Measurements from ENCODE around the gene ATRNL1. TPM values are rescaled to one million over a fixed set of nuclear protein-coding genes. Genes with fewer than 3 reads are reported as not detected.

Gene ATRNL1
- total RNA-seq, 6 experiments from 2014 or later: 0.08 to 0.23 (median 0.09) TPM; not detected in 3

GRCh38 chr10:115051216-115051615 is 41.9 kb upstream of the ATRNL1 start:
- Mint-ChIP-seq H3K27me3 (ENCODE audit: insufficient read depth) (peaks cover 2% of the 10 kb centered on the region; the same call in 1 of the 2 replicates), H3K4me3 (no peak overlapping the region), H3K9me3 (no peaks in the 10 kb centered on the region), H3K27ac (no peak overlapping the region), H3K36me3 (ENCODE audit: low read depth) (no peaks in the 10 kb centered on the region), H3K4me1 (ENCODE audit: low read depth) (peaks cover 35% of the 10 kb centered on the region)
- no peak for DNase-seq
- TF ChIP-seq CTCF (IDR thresholded peaks at IDR 0.05): no peak

- Mint-ChIP-seq H3K4me1 (ENCODE audit: low read depth) (peaks cover 35% of the 10 kb centered on the region), H3K4me3 (no peak overlapping the region), H3K27me3 (ENCODE audit: insufficient read depth) (peaks cover 2% of the 10 kb centered on the region; the same call in 1 of the 2 replicates), H3K9me3 (no peaks in the 10 kb centered on the region), H3K36me3 (ENCODE audit: low read depth) (no peaks in the 10 kb centered on the region), H3K27ac (no peak overlapping the region)
- no peak for DNase-seq
- TF ChIP-seq CTCF (IDR thresholded peaks at IDR 0.05): no peak
Observed at GRCh38 chr10:115052226-115052625, 40.9 kb upstream of the ATRNL1 start.

- no peaks in the 10 kb centered on the region for H3K9me3 Mint-ChIP-seq
- no peak for DNase-seq
- TF ChIP-seq CTCF (IDR thresholded peaks at IDR 0.05): no peak
- H3K4me1 Mint-ChIP-seq (ENCODE audit: low read depth): peaks cover 35% of the 10 kb centered on the region
- H3K27ac Mint-ChIP-seq: no peak overlapping the region
- no peak overlapping the region for H3K4me3 Mint-ChIP-seq
- H3K36me3 Mint-ChIP-seq (ENCODE audit: low read depth): no peaks in the 10 kb centered on the region
- H3K27me3 Mint-ChIP-seq (ENCODE audit: insufficient read depth): peaks cover 4% of the 10 kb centered on the region; the same call in 1 of the 2 replicates
Observed at GRCh38 chr10:115052728-115053127, 40.4 kb upstream of the ATRNL1 start.

- no peak overlapping the region for H3K4me3 Mint-ChIP-seq
- peaks cover 10% of the 10 kb centered on the region for H3K4me1 Mint-ChIP-seq (ENCODE audit: low read depth)
- no peaks in the 10 kb centered on the region for H3K9me3 Mint-ChIP-seq
- DNase-seq: no peak
- H3K27ac Mint-ChIP-seq: no peak overlapping the region
- no peaks in the 10 kb centered on the region for H3K36me3 Mint-ChIP-seq (ENCODE audit: low read depth)
- H3K27me3 Mint-ChIP-seq (ENCODE audit: insufficient read depth): peaks cover 11% of the 10 kb centered on the region
- TF ChIP-seq CTCF (IDR thresholded peaks at IDR 0.05): no peak
Observed at GRCh38 chr10:115056186-115056585, 37.0 kb upstream of the ATRNL1 start.

- no peak for TF ChIP-seq CTCF (IDR thresholded peaks at IDR 0.05)
- DNase-seq: no peak
- H3K4me3 Mint-ChIP-seq: no peak overlapping the region
- no peaks in the 10 kb centered on the region for H3K4me1 Mint-ChIP-seq (ENCODE audit: low read depth)
- H3K27ac Mint-ChIP-seq: no peak overlapping the region
- H3K27me3 Mint-ChIP-seq (ENCODE audit: insufficient read depth): peaks cover 16% of the 10 kb centered on the region
- no peaks in the 10 kb centered on the region for H3K36me3 Mint-ChIP-seq (ENCODE audit: low read depth)
- H3K9me3 Mint-ChIP-seq: no peaks in the 10 kb centered on the region
Observed at GRCh38 chr10:115059301-115059898, 33.8 kb upstream of the ATRNL1 start.

All from HFFc6 (cell line).